ENCODE results near the gene FRG1.
"Not testable (repeated sequence)": the region's sequence is repeated elsewhere in the genome, so short reads cannot be mapped to it uniquely, and the experiment has no call there.

FRG1 gene

DNA sequence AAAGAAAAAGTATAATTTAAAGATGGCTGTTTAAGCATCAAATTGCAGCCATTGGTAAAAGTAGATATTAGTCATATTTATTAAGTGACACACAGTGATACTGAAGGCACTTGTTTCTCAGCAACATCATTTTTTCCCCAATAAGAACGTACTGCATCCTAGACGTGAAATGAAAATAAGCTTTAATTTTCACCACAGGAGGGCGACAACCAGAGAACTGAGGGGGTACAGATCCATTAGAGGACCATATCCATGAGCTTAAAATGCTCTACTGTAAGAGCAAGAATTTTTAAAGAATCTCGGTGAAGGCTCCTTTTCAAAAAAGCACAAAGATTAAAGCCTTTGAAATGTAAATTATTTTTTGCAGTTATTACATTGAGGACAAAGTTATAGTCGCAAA, 33.4 kb downstream of the FRG1 start:
- H3K27ac Mint-ChIP-seq, result no peak overlapping the region
- H3K36me3 Mint-ChIP-seq, result no peaks in the 10 kb centered on the region
- no peak overlapping the region for H3K4me3 Mint-ChIP-seq
- H3K9me3 Mint-ChIP-seq, result no peaks in the 10 kb centered on the region
- no peaks in the 10 kb centered on the region for H3K4me1 Mint-ChIP-seq
- DNase-seq (ENCODE audit: low spot score in 2 of 2) (no peak), ATAC-seq (no peak)

DNA sequence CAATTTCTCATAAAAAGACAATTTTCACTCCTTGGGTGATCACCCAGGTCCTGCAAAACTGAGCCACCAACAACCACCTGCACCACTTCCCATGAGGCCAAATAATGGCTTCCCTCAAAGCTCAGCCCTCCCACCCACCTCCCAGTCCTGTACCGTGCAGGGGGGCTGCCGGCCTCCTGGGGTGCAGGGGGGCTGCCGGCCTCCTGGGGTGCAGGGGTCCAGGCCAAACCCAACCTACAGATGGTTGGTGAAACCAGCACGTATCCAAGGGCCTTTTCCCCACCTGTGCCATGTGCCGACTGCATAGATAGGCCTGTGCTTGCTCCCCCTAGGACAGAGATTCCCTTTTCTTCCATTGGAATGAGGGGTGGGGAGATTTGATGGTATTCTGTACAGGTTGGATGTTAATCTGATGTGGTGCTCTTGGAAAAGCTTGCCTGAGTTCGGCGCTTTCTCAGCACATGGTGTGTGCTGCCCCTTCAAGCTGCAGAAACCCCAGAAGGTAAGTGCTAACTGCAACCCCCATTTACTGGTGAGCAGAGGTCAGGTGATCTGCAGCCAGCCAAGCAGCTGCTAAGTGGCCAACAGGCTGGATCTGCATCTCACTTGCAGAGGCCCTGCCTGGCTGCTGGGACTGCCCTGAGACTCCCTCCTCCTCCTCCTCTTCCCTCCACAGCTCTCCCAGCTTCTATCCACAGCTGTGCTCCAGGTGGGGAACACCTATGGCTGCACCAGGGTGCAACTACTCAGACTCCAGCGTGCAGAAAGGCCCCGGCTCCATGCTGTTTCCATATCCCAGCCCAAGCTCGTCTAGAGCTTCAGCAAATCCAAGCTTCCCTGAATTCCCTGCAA, 38.8 kb downstream of the FRG1 start:
- no peaks in the 10 kb centered on the region for H3K9me3 Mint-ChIP-seq
- no peak overlapping the region for H3K27ac Mint-ChIP-seq
- no peaks in the 10 kb centered on the region for H3K4me1 Mint-ChIP-seq
- H3K36me3 Mint-ChIP-seq, result peaks cover 7% of the 10 kb centered on the region
- H3K4me3 Mint-ChIP-seq, result no peak overlapping the region
- ATAC-seq (no peak), DNase-seq (ENCODE audit: low spot score in 2 of 2) (no peak)

GRCh38 chr4:189980292-189980691, 39.6 kb downstream of the FRG1 start:
- not testable (repeated sequence) for DNase-seq (ENCODE audit: low spot score in 2 of 2); H3K27ac Mint-ChIP-seq; H3K4me1 Mint-ChIP-seq; H3K4me3 Mint-ChIP-seq; H3K9me3 Mint-ChIP-seq; ATAC-seq; H3K36me3 Mint-ChIP-seq

GRCh38 chr4:189981970-189982369, 41.3 kb downstream of the FRG1 start:
- no peak overlapping the region for H3K4me3 Mint-ChIP-seq
- no peaks in the 10 kb centered on the region for H3K9me3 Mint-ChIP-seq
- no peak for ATAC-seq
- no peak for DNase-seq (ENCODE audit: low spot score in 2 of 2)
- no peak overlapping the region for H3K27ac Mint-ChIP-seq
- peaks cover 7% of the 10 kb centered on the region for H3K36me3 Mint-ChIP-seq
- H3K4me1 Mint-ChIP-seq, result no peaks in the 10 kb centered on the region

DNA sequence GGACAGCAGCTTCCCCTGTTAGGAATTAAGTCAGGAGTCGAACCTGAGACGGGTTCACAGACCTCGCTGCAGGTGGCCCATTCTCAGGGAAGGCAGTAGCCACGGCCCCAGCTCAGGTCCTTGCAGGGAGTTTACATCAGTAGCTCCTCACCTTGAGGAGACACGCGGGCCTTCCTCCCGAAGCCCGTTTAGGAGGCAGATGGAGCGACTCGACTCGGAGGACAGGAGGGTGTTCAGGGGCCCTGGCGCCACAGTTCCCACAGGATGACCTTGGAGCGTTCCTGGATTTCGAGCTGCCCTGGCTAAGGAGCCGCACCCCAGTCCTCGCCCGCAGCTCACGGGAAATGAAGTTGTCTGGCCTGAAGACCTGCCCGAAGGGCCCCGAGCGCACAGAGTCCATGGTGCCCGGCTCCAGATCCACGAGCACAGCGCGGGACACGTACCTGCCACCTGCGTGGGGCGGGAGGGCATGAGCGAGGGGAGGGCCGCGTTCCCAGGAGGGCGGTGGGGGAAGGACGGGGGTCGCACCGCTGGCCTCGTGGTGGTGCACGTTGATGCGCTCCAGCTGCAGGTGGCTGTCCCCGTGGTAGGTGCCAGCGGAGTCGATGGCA, 43.3 kb downstream of the FRG1 start:
- H3K9me3 Mint-ChIP-seq; H3K4me1 Mint-ChIP-seq; H3K36me3 Mint-ChIP-seq; ATAC-seq; DNase-seq (ENCODE audit: low spot score in 2 of 2); H3K27ac Mint-ChIP-seq; H3K4me3 Mint-ChIP-seq: not testable (repeated sequence)

DNA sequence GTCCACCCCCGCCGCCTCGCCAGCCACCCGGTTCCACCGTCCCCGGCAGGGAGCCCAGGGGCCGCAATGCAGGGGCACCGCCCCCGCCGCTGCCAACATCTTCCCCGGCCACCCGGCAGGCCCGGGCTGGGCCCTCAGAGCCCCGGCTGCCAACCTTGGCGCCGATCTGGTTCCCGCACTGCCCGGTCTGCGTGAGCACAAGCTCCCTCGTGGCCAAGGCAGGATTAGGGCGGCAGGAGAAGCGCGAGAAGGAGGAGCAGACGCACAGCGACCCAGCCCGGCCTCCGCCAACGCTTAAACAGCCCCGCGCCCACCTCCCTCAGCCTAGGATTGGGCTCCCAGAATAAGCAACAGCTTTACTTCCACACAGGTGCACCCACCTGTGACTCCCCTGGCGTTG, 44.0 kb downstream of the FRG1 start:
- H3K27ac Mint-ChIP-seq; H3K9me3 Mint-ChIP-seq; H3K4me1 Mint-ChIP-seq; H3K36me3 Mint-ChIP-seq; H3K4me3 Mint-ChIP-seq; ATAC-seq; DNase-seq (ENCODE audit: low spot score in 2 of 2): not testable (repeated sequence)

DNA sequence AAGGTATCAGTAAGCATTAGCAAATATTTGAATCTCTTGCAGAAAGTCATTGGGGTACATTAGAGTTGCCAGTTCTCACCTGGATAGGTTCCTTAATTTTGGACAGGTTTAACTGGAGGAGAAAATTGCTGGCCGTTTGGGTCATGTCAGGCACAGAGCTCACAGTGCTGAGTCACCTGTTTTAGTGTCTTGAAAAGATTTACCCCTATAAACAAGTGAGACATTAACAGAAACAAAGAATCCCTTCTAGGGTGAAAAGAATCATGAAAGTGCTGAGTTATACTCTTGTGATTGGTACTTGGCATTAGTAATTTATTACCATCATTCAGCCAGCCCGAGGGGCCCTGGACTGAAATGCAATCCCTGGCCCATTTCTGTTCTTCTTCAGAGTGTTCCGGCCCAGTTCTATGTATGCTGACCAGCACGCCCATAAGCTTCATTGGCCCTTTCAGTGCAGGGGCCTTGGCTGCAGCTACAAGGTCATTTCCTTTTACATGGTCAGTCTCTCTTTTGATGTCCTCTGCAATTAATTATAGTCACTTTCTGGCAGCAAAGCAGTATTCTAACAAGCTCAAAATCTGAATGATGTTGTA, 45.1 kb downstream of the FRG1 start:
- ATAC-seq; H3K4me1 Mint-ChIP-seq; H3K9me3 Mint-ChIP-seq; H3K27ac Mint-ChIP-seq; H3K4me3 Mint-ChIP-seq; H3K36me3 Mint-ChIP-seq; DNase-seq (ENCODE audit: low spot score in 2 of 2): not testable (repeated sequence)

GRCh38 chr4:189988877-189989431, 48.3 kb downstream of the FRG1 start:
- no peak overlapping the region for H3K4me3 Mint-ChIP-seq
- ATAC-seq (no peak), DNase-seq (ENCODE audit: low spot score in 2 of 2) (no peak)
- no peak overlapping the region for H3K27ac Mint-ChIP-seq
- H3K36me3 Mint-ChIP-seq, result no peaks in the 10 kb centered on the region
- no peaks in the 10 kb centered on the region for H3K9me3 Mint-ChIP-seq
- no peaks in the 10 kb centered on the region for H3K4me1 Mint-ChIP-seq

DNA sequence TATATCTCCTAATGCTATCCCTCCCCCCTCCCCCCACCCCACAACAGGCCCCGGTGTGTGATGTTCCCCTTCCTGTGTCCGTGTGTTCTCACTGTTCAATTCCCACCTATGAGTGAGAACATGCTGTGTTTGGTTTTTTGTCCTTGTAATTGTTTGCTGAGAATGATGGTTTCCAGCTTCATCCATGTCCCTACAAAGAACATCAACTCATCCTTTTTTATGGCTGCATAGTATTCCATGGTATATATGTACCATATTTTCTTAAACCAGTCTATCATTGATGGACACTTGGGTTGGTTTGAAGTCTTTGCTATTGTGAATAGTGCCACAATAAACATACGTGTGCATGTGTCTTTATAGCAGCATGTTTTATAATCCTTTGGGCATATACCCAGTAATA, 49.3 kb downstream of the FRG1 start:
- not testable (repeated sequence) for H3K9me3 Mint-ChIP-seq; ATAC-seq; DNase-seq (ENCODE audit: low spot score in 2 of 2); H3K4me3 Mint-ChIP-seq; H3K36me3 Mint-ChIP-seq; H3K27ac Mint-ChIP-seq; H3K4me1 Mint-ChIP-seq
